VCaP (cell line): ENCODE data around the gene KCNG1.

ENCODE experiments used
- H3K27ac ChIP-seq: fragments of 450-650 bp; 2 replicates; pipeline ENCODE4 v1.5.1; 2017
- CTCF ChIP-seq: fragments of 450-650 bp; conservative IDR thresholded peaks from 2 replicates; pipeline ENCODE4 v1.5.1; 2017; ENCODE audit warnings: mild to moderate bottlenecking, moderate library complexity

KCNG1 gene

GRCh38 chr20:51034476-51034875, 11.6 kb upstream of the KCNG1 start:
- TF ChIP-seq CTCF, result no peak
- H3K27ac ChIP-seq, result no peak overlapping the region

GRCh38 chr20:51029963-51030920, 7.3 kb upstream of the KCNG1 start:
- no peak for TF ChIP-seq CTCF
- H3K27ac ChIP-seq, result no peak overlapping the region

GRCh38 chr20:51029556-51029955, 6.6 kb upstream of the KCNG1 start:
- H3K27ac ChIP-seq, result no peak overlapping the region
- no peak for TF ChIP-seq CTCF

- no peak overlapping the region for H3K27ac ChIP-seq
- peak; percentile 37; the same call in 1 of the 2 replicates for TF ChIP-seq CTCF
These were observed 5.8 kb upstream of the KCNG1 start for GRCh38 chr20:51028616-51029212.

- no peak for TF ChIP-seq CTCF
- H3K27ac ChIP-seq, result no peak overlapping the region
These were observed 4.3 kb upstream of the KCNG1 start for GRCh38 chr20:51027035-51027795.

GRCh38 chr20:51026269-51026668, 3.4 kb upstream of the KCNG1 start:
- no peak overlapping the region for H3K27ac ChIP-seq
- no peak for TF ChIP-seq CTCF

GRCh38 chr20:51024761-51025160, 1.9 kb upstream of the KCNG1 start:
- TF ChIP-seq CTCF, result no peak
- H3K27ac ChIP-seq, result no peak overlapping the region
